ENCODE measurements around the gene HTR1A. TPM values are rescaled to one million over a fixed set of nuclear protein-coding genes. Genes with fewer than 3 reads are reported as not detected.

HTR1A gene
- total and polyA plus RNA-seq, 9 donors: 0.10 to 4.2 (median 1.4) TPM; not detected in 2

DNA sequence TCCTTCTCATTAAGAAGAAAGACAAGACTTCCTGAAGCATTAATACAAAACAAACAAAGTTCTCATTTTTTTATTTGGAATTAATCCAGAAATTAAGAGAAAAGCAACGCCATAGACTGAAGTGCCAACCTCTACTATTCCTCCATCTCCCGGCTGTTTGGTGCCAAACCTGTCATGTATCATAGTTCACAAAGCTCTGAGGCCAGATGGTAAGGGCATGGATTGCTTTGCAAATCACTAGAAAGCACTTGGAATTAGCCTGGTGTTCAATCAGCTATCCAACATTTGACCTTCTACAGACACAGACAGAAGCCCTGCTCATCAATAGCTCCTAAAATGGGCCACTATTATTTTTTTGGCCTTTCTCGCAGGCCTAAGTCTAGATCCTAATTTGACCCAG is 33.8 kb downstream of the HTR1A start:
- Histone ChIP-seq H3K4me3 (no peak overlapping the region), H3K27me3 (no peaks in the 10 kb centered on the region), H3K27ac (no peak overlapping the region), H3K9me3 (no peaks in the 10 kb centered on the region), H3K4me1 (ENCODE audit: insufficient read depth) (peaks cover 3% of the 10 kb centered on the region), H3K36me3 (no peaks in the 10 kb centered on the region)
- TF ChIP-seq POLR2A (IDR thresholded peaks at IDR 0.05): no peak
- TF ChIP-seq EP300 (IDR thresholded peaks at IDR 0.05): no peak
- TF ChIP-seq, protein P1, sequence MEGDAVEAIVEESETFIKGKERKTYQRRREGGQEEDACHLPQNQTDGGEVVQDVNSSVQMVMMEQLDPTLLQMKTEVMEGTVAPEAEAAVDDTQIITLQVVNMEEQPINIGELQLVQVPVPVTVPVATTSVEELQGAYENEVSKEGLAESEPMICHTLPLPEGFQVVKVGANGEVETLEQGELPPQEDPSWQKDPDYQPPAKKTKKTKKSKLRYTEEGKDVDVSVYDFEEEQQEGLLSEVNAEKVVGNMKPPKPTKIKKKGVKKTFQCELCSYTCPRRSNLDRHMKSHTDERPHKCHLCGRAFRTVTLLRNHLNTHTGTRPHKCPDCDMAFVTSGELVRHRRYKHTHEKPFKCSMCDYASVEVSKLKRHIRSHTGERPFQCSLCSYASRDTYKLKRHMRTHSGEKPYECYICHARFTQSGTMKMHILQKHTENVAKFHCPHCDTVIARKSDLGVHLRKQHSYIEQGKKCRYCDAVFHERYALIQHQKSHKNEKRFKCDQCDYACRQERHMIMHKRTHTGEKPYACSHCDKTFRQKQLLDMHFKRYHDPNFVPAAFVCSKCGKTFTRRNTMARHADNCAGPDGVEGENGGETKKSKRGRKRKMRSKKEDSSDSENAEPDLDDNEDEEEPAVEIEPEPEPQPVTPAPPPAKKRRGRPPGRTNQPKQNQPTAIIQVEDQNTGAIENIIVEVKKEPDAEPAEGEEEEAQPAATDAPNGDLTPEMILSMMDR (IDR thresholded peaks at IDR 0.05): no peak
- intact Hi-C loops (cut with DNase I): no loop called here
- no peak for DNase-seq
- WGBS, 3 donors: 80 to 89% (median 82%) methylated on average over 3 of the region's 3 CpGs

DNA sequence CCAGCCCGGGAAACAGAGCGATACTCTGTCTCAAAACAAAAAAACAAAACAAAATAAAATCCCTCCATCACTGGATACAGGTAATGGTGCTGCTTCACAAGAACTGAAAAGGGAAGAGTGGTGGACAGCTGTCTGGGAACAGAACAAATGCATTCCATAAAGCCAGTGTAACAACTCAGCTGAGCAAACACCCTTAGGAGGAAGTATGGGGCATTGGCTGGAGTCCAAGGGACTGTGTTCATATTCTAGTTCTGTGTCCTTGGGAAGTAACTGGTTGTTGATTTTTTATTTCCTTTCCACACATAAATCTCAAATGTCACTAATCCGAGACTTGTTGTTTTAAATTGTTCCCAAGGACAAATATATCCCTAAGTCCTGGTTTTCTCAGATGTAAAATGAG is 38.3 kb downstream of the HTR1A start:
- no peak overlapping the region for H3K4me3 ChIP-seq

GRCh38 chr5:63919763-63920478 is 42.3 kb downstream of the HTR1A start:
- Histone ChIP-seq H3K27me3 (no peaks in the 10 kb centered on the region), H3K4me1 (ENCODE audit: insufficient read depth) (peaks cover 3% of the 10 kb centered on the region), H3K36me3 (no peaks in the 10 kb centered on the region), H3K27ac (no peak overlapping the region), H3K4me3 (no peak overlapping the region), H3K9me3 (no peaks in the 10 kb centered on the region)
- intact Hi-C loops (cut with DNase I): no loop called here
- no peak for TF ChIP-seq POLR2A (IDR thresholded peaks at IDR 0.05)
- no peak for TF ChIP-seq EP300 (IDR thresholded peaks at IDR 0.05)
- TF ChIP-seq, protein P1 (IDR thresholded peaks at IDR 0.05): no peak
- DNase-seq: no peak
- WGBS, 3 donors: 73 to 77% (median 77%) methylated on average over 7 of the region's 7 CpGs

More for the DNA sequence above, 38.3 kb downstream of the HTR1A start:
- WGBS, 3 donors: 16 to 37% (median 24%) methylated on average over 3 of the region's 3 CpGs
- no peak overlapping the region for H3K27ac ChIP-seq
- no peaks in the 10 kb centered on the region for H3K36me3 ChIP-seq
- DNase-seq: no peak
- no peaks in the 10 kb centered on the region for H3K27me3 ChIP-seq
- no peaks in the 10 kb centered on the region for H3K9me3 ChIP-seq
- TF ChIP-seq, protein P1 (IDR thresholded peaks at IDR 0.05): no peak
- TF ChIP-seq EP300 (IDR thresholded peaks at IDR 0.05) (no peak), POLR2A (IDR thresholded peaks at IDR 0.05) (no peak)
- H3K4me1 ChIP-seq (ENCODE audit: insufficient read depth): peaks cover 3% of the 10 kb centered on the region
- intact Hi-C loops (cut with DNase I): no loop called here

GRCh38 chr5:63916786-63917185 is 45.5 kb downstream of the HTR1A start:
- no peak overlapping the region for H3K4me3 ChIP-seq
- H3K27ac ChIP-seq: no peak overlapping the region
- H3K4me1 ChIP-seq (ENCODE audit: insufficient read depth): no peaks in the 10 kb centered on the region
- intact Hi-C loops (cut with DNase I): no loop called here
- no peak for DNase-seq
- no peaks in the 10 kb centered on the region for H3K36me3 ChIP-seq
- no peak for TF ChIP-seq POLR2A (IDR thresholded peaks at IDR 0.05)
- no peak for TF ChIP-seq EP300 (IDR thresholded peaks at IDR 0.05)
- TF ChIP-seq, protein P1 (IDR thresholded peaks at IDR 0.05): no peak
- no peaks in the 10 kb centered on the region for H3K9me3 ChIP-seq
- H3K27me3 ChIP-seq: no peaks in the 10 kb centered on the region

Data from ovary (tissue), 9 donors.